Heart left ventricle (tissue), 16 donors: ENCODE data around the gene ELL. TPM values are rescaled to one million over a fixed set of nuclear protein-coding genes. Genes with fewer than 3 reads are reported as not detected.

Source experiments
- ATAC-seq, 4 donors: fragments of 200-7000 bp; cut with Tn5 transposase; one replicate each; pipeline ENCODE4 v1.9.1; 2020 to 2022; ENCODE audit warnings: moderate library complexity in 4 of 4, mild to moderate bottlenecking in 3 of 4, moderate number of reproducible peaks in 1 of 4
- DNase-seq, 5 donors: peaks; one replicate each; pipeline ENCODE4 v3.0.0-alpha.2; 2020
- H3K27ac ChIP-seq, 12 donors: fragments of 200-600 bp; sonication (generic) in 4 of 12; one replicate each; pipeline versions ENCODE4 v1.5.0 to v1.8.0; 2016 to 2022; ENCODE audit warnings: mild to moderate bottlenecking in 2 of 12
- H3K27me3 ChIP-seq, 9 donors: fragments of 200-600 bp; sonication (generic) in 2 of 9; one replicate each; pipeline versions ENCODE4 v1.5.1 to v1.8.0; 2016 to 2022; ENCODE audit warnings: mild to moderate bottlenecking in 3 of 9
- H3K36me3 ChIP-seq, 9 donors: fragments of 200-600 bp; sonication (generic) in 2 of 9; one replicate each; pipeline versions ENCODE4 v1.5.0 to v1.8.0; 2018 to 2022; ENCODE audit warnings: mild to moderate bottlenecking in 2 of 9
- H3K4me1 ChIP-seq, 12 donors: fragments of 200-600 bp; sonication (generic) in 4 of 12; one replicate each; pipeline versions ENCODE4 v1.5.0 to v1.8.0; 2016 to 2022; ENCODE audit warnings: mild to moderate bottlenecking in 3 of 12
- H3K4me3 ChIP-seq, 12 donors: fragments of 200-600 bp; sonication (generic) in 4 of 12; one replicate each; pipeline versions ENCODE4 v1.5.0 to v1.8.0; 2017 to 2022; ENCODE audit warnings: mild to moderate bottlenecking in 9 of 12, moderate library complexity in 4 of 12
- H3K9me3 ChIP-seq, 12 donors: fragments of 200-600 bp; sonication (generic) in 4 of 12; one replicate each; pipeline versions ENCODE4 v1.5.0 to v1.8.0; 2016 to 2022; ENCODE audit warnings: mild to moderate bottlenecking in 1 of 12
- CTCF ChIP-seq, 12 donors: fragments of 200-600 bp; sonication (generic) in 4 of 12; IDR thresholded peaks; one replicate each; pipeline versions ENCODE4 v1.5.0 to v1.8.0; 2018 to 2022; ENCODE audit warnings: antibody characterized with exemption in 12 of 12, mild to moderate bottlenecking in 5 of 12
- POLR2A ChIP-seq, 2 donors: fragments of 450-650 bp; IDR thresholded peaks; one replicate each; pipeline ENCODE4 v1.6.1; 2017; ENCODE audit warnings: antibody characterized with exemption in 2 of 2, mild to moderate bottlenecking in 2 of 2, moderate library complexity in 2 of 2
- WGBS, 4 donors: extraction: QIAGEN DNeasy Blood & Tissue Kit in 2 of 4; methylation state at CpG; one replicate each; pipeline versions ENCODE4 v1.1.5 to v1.1.7; 2013 to 2018; 5-methylcytosine and 5-hydroxymethylcytosine counted together
- intact Hi-C, 10 donors: fragments of 100-400 bp; cut with DNase I; formaldehyde crosslinking; loops; one replicate each; pipeline versions ENCODE4 v1.11.1 to v1.14.2; 2022
- polyA plus RNA-seq, 2 donors: library from polyadenylated mRNA; stranded (reverse); fragments of 200-250 nt; gene quantifications; one replicate each; pipeline ENCODE4 v1.2.3, GENCODE V29; 2013
- total RNA-seq, 9 donors: library from RNA; depleted of rRNA in 2 of 9; stranded (reverse); fragments of >200 nt in 2 of 9; fragmentation: NEBNext Ultra II Directional in 3 of 9; extraction: Animal tissue kit (Norgen Biotek cat#: 25700) in 3 of 9; gene quantifications; one replicate each; pipeline versions ENCODE4 v1.1.0 to v1.2.4, GENCODE V29; 2016 to 2023
- donor health status: ischemic (EF 13 %, LVEDD 7.1; RV severe dilation, severe dysfunction).
- donor health status: healthy with polysubstance abuse.
- donor health status: DM: no; HTN: yes; CAD: no.
- donor health status: DM: no; HTN: no; CAD: no.
- donor health status: ischemic (EF 25% LVEDD 6.9; RV normal size, moderate dysfunction).
- donor health status: ischemic (EF 25% LVEDD 5.7; RV mildly dilated, moderate dysfunction).
- donor health status: healthy.
- donor health status: DM: yes; HTN: yes; CAD: no.
- donor health status: ischemic (EF 35%, LVEDD 5.7; RV mildly dilated, moderate dysfunction).
- donor health status: nonischemic (EF 11% LVEDD 7.7; RV severe dilation, severe dysfunction).
- donor health status: DM: yes; HTN: yes; CAD: no.
- donor health status: PGD.
- donor health status: ischemic (EF 29% LVEDD 5.4; RV normal size, mild dysfunction).
- donor health status: nonischemic (EF 23%, LVEDD 6.1; RV moderate dilation, normal function).

ELL gene
- total and polyA plus RNA-seq, 11 donors, result 5.9 to 17.8 (median 7.3) TPM

GRCh38 chr19:18520848-18521691 lies 800 bp downstream of the ELL start:
- DNase-seq (peak in 3 of 5 donors; percentile 41 to 58 (median 42)), ATAC-seq (peak in 1 of 4 donors; percentile 0)
- intact Hi-C loops, result loop anchor here in 5 of 10 donors (5.0 kb wide), 5 partner anchors 36 to 59 kb away; partner anchors contain the start of genes KXD1 (in 3 of the 5) and UBA52 (in 1 of the 5)
- TF ChIP-seq CTCF (IDR thresholded peaks at IDR 0.05) (no peak), POLR2A (IDR thresholded peaks at IDR 0.05) (no peak)
- no peaks in the 10 kb centered on the region for H3K27me3 ChIP-seq
- H3K4me1 ChIP-seq, result peaks cover 0 to 38% (median 21%) of the 10 kb centered on the region in 12 donors
- peak overlapping the region; percentile 64 to 99 (median 95) for H3K27ac ChIP-seq
- peaks cover 0 to 3% (median 0%) of the 10 kb centered on the region in 9 donors for H3K36me3 ChIP-seq
- 1% methylated on average over 21 to 41 of the region's 41 CpGs for WGBS, 4 donors
- peak overlapping the region; percentile 77 to 100 (median 96) for H3K4me3 ChIP-seq
- no peaks in the 10 kb centered on the region for H3K9me3 ChIP-seq

- Histone ChIP-seq H3K4me3 (peak overlapping the region; percentile 77 to 100 (median 96)), H3K4me1 (peaks cover 5 to 47% (median 30%) of the 10 kb centered on the region in 12 donors), H3K27me3 (no peaks in the 10 kb centered on the region), H3K36me3 (peaks cover 0 to 3% (median 0%) of the 10 kb centered on the region in 9 donors), H3K27ac (peak overlapping the region; percentile 64 to 99 (median 95)), H3K9me3 (no peaks in the 10 kb centered on the region)
- TF ChIP-seq CTCF (IDR thresholded peaks at IDR 0.05) (peak in 11 of 12 donors; percentile 22 to 78 (median 55)), POLR2A (IDR thresholded peaks at IDR 0.05) (no peak)
- intact Hi-C loops, result loop anchor here in 8 of 10 donors (5.0 kb wide), 6 partner anchors 37 to 58 kb away; partner anchors contain the start of genes KXD1 (in 3 of the 8) and UBA52 (in 1 of the 8)
- ATAC-seq (no peak), DNase-seq (peak in 4 of 5 donors; percentile 55 to 67 (median 58))
- WGBS, 4 donors, result 8 to 10% (median 8%) methylated on average over 18 to 22 of the region's 22 CpGs
Observed at GRCh38 chr19:18519962-18520847, 1.7 kb downstream of the ELL start.

DNA sequence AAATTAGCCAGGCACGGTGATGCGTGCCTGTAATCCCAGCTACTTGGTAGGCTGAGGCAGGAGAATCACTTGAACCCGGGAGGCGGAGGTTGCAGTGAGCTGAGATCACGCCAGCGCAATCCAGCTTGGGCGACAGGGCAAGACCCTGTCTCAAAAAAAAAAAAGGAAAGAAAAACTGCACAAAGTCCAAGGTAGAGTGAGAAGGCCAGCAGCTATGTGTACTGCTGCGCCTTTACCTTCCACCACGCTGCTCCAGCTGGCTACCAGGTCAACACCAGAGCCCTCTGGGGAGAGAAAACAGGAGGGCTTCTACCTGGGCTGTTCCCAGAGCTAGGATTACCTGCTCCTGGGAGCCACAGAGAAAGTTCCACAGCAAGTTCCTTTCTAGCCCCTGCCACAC lies 3.2 kb downstream of the ELL start:
- Histone ChIP-seq H3K27ac (peak overlapping the region in 3 of 12 donors; percentile 98 to 99 (median 99)), H3K9me3 (no peaks in the 10 kb centered on the region), H3K4me3 (no peak overlapping the region), H3K4me1 (peaks cover 11 to 62% (median 45%) of the 10 kb centered on the region in 12 donors), H3K36me3 (peaks cover 0 to 3% (median 0%) of the 10 kb centered on the region in 9 donors), H3K27me3 (no peaks in the 10 kb centered on the region)
- 96 to 98% (median 97%) methylated on average over 9 of the region's 9 CpGs for WGBS, 4 donors
- intact Hi-C loops, result loop anchor here in 3 of 10 donors (5.0 kb wide), 2 partner anchors 36 to 51 kb away; no protein-coding TSS in a partner anchor
- TF ChIP-seq CTCF (IDR thresholded peaks at IDR 0.05), result no peak
- no peak for TF ChIP-seq POLR2A (IDR thresholded peaks at IDR 0.05)
- ATAC-seq (no peak), DNase-seq (no peak)
